ENCODE results near the gene PITPNM2. TPM values are rescaled to one million over a fixed set of nuclear protein-coding genes. Genes with fewer than 3 reads are reported as not detected.
A peak's percentile ranks its signal among the peaks of the same experiment; 100 is the strongest.

The PITPNM2 gene
- total RNA-seq, 2 donors from 2014 or later: 9.4 to 10.5 TPM

- H3K36me3 ChIP-seq: no peaks in the 10 kb centered on the region
- TF ChIP-seq CTCF (IDR thresholded peaks at IDR 0.05): no peak
- peak overlapping the region; percentile 72 to 77 for H3K27ac ChIP-seq
- H3K4me3 ChIP-seq: no peak overlapping the region
- peaks cover 0 to 56% of the 10 kb centered on the region in 2 donors for H3K4me1 ChIP-seq
- no peak for DNase-seq (ENCODE audit: low spot score)
- no peaks in the 10 kb centered on the region for H3K9me3 ChIP-seq
- H3K27me3 ChIP-seq: no peaks in the 10 kb centered on the region
Observed at GRCh38 chr12:123143736-123144461, 7.0 kb downstream of the PITPNM2 start.

- Histone ChIP-seq H3K36me3 (no peaks in the 10 kb centered on the region), H3K4me3 (no peak overlapping the region), H3K27me3 (no peaks in the 10 kb centered on the region), H3K27ac (peak overlapping the region; percentile 72 to 77), H3K9me3 (no peaks in the 10 kb centered on the region), H3K4me1 (peaks cover 0 to 48% of the 10 kb centered on the region in 2 donors)
- no peak for DNase-seq (ENCODE audit: low spot score)
- no peak for TF ChIP-seq CTCF (IDR thresholded peaks at IDR 0.05)
Observed at GRCh38 chr12:123142921-123143735, 7.8 kb downstream of the PITPNM2 start.

- no peak for TF ChIP-seq CTCF (IDR thresholded peaks at IDR 0.05)
- no peak for DNase-seq (ENCODE audit: low spot score)
- Histone ChIP-seq H3K27me3 (no peaks in the 10 kb centered on the region), H3K4me1 (peaks cover 0 to 47% of the 10 kb centered on the region in 2 donors), H3K9me3 (no peaks in the 10 kb centered on the region), H3K36me3 (no peaks in the 10 kb centered on the region), H3K27ac (peak overlapping the region; percentile 72 to 77), H3K4me3 (no peak overlapping the region)
Observed at GRCh38 chr12:123142518-123142840, 8.4 kb downstream of the PITPNM2 start.

- Histone ChIP-seq H3K36me3 (no peaks in the 10 kb centered on the region), H3K4me3 (no peak overlapping the region), H3K4me1 (peaks cover 0 to 47% of the 10 kb centered on the region in 2 donors), H3K27ac (peak overlapping the region; percentile 72 to 77), H3K27me3 (no peaks in the 10 kb centered on the region), H3K9me3 (no peaks in the 10 kb centered on the region)
- TF ChIP-seq CTCF (IDR thresholded peaks at IDR 0.05): no peak
- peak; percentile 85 for DNase-seq (ENCODE audit: low spot score)
Observed at GRCh38 chr12:123141615-123142517, 9.0 kb downstream of the PITPNM2 start.

- no peak for TF ChIP-seq CTCF (IDR thresholded peaks at IDR 0.05)
- DNase-seq (ENCODE audit: low spot score): no peak
- no peak overlapping the region for H3K4me3 ChIP-seq
- no peaks in the 10 kb centered on the region for H3K36me3 ChIP-seq
- H3K27me3 ChIP-seq: no peaks in the 10 kb centered on the region
- no peaks in the 10 kb centered on the region for H3K9me3 ChIP-seq
- peak overlapping the region; percentile 72 to 77 for H3K27ac ChIP-seq
- peaks cover 0 to 47% of the 10 kb centered on the region in 2 donors for H3K4me1 ChIP-seq
Observed at GRCh38 chr12:123140676-123141614, 9.9 kb downstream of the PITPNM2 start.
